HG03280 (cell line): ENCODE results near the gene CCDC87.
A peak's percentile ranks its signal among the peaks of the same experiment; 100 is the strongest.
"Not testable (repeated sequence)": the region's sequence is repeated elsewhere in the genome, so short reads cannot be mapped to it uniquely, and the experiment has no call there.

Experiments
- ATAC-seq: cut with Tn5 transposase; IDR thresholded peaks from one replicate; pipeline ENCODE4 v1.9.1; 2021; ENCODE audit warnings: mild to moderate bottlenecking, moderate library complexity; ENCODE audit not compliant: unreplicated experiment

Gene CCDC87

DNA sequence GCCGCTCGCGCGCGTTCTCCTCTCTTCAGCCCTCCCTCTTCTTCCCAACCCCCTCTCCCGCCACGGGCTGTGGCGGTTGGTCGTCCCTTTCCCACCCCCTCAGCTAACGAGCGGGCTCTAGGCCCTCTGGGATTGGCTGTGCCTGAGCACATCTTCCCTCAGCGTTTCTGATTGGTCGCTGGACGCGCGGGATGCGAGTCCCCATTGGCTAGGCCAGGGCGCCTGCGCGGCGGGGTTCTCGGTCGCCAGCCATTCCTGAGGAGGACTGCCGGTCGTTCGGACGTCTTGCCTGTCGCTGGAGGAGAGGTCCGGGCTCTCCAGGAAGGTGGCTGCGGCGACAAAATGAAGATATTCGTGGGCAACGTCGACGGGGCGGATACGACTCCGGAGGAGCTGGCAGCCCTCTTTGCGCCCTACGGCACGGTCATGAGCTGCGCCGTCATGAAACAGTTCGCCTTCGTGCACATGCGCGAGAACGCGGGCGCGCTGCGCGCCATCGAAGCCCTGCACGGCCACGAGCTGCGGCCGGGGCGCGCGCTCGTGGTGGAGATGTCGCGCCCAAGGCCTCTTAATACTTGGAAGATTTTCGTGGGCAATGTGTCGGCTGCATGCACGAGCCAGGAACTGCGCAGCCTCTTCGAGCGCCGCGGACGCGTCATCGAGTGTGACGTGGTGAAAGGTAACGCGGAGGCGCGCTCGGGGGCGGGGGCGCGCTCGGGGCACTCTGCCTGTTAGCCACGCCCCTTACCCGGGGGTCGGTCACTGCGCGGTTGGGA, 23.7 kb upstream of the CCDC87 start, which contains the start of gene RBM14:
RBM14 (plus strand) TSS at position 252 of the 776 bp plus-strand sequence; CDS start at position 343, 91 bp downstream.
- ATAC-seq: peak; percentile 92

DNA sequence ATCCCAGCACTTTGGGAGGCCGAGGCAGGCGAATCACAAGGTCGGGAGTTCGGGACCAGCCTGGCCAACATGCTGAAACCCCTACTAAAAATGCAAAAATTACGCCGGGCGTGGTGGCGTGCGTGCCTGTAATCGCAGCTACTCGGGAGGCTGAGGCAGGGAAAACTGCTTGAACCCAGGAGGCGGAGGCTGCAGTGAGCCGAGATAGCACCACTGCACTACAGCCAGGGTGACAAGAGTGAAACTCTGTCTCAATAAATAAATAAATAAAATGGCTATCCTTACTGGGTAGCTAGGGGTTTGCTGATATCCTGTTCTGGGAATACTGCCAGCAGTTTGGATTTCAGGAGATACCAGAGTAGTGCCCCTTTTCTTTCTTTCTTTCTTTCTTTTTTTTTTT, 21.2 kb upstream of the CCDC87 start:
- no peak for ATAC-seq

DNA sequence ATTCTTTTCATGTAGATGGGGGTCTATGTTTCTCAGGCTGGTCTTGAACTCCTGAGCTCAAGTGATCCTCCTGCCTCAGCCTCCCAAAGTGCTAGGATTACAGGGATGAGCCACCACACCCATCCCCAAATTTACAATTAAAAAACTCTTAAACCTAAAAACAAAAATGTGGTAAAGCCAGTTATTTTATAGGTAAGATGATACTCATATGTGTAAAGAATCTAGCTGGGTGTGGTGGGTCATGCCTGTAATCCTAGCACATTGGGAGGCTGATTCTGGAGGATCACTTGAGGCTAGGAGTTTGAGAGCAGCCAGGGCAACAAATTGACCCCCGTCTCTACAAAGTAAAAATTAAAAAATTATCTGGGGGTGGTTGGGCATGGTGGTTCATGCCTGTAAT, 19.6 kb upstream of the CCDC87 start:
- no peak for ATAC-seq

DNA sequence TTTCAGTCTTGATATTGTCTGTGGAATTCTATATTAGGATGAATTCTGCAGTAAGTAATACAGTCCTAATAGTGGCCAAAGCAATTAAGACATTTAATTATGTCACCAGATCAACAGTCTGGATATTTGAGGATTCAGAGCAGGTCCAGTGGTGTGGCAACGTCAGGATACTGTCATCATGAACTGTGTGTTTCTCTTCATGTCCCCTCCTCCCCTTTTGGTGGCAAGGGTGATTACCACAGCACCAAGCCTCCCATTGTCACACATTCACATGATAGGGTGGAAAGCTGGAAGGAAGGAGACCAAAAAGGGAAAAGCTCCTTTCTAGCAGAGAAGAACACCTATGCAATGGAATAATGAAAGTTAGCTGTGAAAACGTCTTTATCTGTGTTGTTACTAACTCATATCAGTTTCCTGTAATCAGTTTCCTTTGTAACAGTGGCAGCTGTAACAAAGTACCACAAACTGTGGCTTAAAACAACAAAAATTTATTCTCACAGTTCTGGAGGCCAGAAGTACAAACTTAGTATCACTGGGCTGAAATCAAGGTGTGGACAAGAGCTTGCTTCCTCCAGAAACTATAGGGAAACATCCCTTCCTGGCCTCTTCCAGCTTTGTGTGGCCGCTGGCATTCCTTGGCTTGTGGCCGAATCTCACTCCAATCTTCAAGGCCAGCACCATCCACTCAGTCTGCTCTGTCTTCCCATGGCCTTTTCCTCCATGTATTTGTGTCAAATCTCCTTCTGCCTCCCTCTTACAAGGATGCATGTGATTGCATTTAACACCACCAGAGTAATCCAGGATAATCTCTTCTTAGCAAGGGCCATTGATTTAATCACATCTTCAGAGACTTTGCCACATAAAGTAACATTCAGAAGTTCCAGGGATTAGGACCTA, 17.1 kb upstream of the CCDC87 start:
- no peak for ATAC-seq

DNA sequence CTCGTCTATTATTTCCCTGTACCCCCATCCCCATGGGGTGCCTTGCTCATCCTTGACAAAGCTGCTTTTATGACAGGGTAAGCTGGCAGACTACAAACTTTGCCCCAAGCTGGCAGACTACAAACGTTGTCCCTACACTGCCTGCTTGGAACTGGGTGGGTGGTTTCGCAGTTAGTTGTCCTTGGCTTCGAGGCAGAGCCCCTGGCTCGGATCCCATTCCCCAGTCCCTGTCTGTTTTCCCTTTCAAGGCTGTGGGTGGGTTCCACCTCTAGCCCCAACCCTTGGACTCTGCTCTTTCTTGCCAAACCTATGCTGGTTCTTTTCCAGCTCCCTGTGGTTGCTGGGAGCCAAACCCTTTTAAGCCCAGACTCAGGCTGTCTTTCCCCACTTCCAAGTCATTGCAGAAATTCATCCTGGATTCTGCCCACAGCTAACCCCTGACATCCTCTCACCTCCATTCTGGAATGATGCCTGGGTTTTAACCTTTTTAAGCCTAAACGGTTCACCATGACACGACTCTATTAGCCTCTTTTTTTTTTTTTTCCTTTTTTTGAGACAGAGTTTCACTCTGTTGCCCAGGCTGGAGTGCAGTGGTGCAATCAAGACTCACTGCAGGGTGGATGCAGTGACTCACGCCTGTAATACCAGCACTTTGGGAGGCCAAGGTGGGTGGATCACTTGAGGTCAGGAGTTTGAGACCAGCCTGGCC, 14.4 kb upstream of the CCDC87 start:
- ATAC-seq: no peak

DNA sequence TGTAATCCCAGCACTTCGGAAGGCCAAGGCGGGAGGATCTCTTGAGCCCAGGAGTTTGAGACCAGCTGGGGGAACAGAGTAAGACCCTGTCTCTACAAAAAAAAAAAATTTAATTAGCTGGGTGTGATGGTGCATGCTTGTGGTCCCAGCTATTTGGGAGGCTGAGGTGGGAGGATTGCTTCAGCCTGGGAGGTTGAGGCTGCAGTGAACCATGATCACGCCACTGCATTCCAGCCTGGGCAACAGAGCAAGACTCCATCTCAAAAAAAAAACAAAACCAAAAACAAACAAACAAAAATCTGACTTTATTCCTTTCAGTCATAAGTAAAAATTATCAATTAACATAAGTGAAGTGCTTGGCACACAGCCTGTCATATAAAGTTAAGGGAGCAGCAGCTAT, 13.7 kb upstream of the CCDC87 start:
- not testable (repeated sequence) for ATAC-seq

DNA sequence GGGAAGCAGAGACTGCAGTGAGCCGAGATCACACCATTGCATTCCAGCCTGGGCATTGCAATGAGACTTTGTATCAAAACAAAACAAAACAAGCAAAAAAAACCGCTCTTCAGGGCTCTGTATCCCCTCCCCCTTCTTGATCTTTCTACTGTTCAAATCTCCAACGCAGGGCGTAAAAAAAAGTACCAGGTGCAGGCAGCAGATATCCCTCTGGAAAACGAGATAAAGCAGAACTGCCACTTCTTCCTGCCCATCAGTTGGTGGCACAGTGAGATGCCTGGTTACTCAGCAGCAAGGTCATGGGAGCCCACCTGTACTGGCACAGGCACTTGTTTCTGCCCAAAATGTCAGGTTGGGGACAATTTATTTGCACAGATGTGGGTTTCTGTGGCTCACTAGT, 11.3 kb upstream of the CCDC87 start:
- ATAC-seq: no peak

DNA sequence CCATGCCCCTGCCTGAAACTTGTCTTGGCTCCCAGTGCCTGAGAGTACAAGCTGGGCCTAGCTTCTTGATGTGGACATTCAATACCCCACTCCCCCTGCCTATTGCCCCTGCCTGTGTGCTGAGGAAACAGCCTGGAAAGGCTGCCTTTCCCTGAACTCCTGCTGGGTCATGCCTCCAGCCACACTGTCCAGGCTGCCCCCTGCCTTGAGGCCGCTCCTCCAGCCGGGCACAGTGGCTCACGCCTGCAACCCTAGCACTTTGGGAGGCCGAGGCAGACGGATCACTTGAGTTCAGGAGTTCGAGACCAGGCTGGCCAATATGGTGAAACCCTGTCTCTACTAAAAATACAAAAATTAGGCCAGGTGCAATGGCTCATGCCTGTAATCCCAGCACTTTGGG, 10.2 kb upstream of the CCDC87 start:
- no peak for ATAC-seq

DNA sequence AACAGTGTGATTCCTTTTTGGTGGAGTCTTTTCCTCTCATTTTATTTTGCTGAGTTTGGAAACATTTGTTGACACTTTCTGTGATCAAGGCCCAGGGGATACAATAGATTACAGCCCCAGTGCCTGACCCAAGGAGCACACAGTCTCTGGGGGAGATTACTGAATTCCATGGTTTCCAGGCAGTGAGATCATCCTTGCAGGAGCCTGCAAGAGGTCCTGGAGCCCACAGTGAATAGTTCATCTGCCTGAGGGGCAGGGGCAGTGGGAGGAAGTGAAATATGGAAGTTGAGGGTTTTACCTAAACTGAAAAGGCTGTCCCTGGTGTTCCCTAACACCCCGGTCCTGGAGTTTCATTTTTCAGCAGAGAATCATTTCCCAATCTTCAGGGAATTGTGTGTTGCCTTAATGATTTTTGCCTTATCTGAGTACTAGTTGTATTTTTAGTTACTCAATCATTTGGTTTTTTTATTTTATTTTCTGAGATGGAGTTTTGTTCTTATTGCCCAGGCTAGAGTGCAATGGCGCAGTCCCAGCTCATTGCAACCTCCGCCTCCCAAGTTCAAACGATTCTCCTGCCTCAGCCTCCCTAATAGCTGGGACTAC, 7.9 kb upstream of the CCDC87 start:
- no peak for ATAC-seq

DNA sequence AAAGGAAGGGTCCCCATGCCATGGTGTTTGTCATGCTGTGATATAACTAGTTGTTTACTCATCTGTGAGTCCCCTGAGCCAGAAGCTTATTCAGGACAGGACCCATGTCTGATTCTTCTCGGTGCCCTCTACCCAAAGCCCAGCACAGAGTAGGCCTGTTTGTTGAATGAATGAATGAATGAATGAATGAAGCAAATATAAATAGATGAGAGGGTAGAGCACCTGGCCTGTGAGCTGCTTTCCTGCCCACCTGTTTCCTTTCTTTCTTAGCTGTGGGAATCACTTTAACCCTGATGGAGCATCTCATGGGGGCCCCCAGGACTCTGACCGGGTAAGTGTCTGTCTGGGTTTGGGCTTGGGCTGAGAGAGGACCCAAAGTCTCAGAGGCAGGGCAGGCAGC, 7.4 kb upstream of the CCDC87 start:
- ATAC-seq: no peak

DNA sequence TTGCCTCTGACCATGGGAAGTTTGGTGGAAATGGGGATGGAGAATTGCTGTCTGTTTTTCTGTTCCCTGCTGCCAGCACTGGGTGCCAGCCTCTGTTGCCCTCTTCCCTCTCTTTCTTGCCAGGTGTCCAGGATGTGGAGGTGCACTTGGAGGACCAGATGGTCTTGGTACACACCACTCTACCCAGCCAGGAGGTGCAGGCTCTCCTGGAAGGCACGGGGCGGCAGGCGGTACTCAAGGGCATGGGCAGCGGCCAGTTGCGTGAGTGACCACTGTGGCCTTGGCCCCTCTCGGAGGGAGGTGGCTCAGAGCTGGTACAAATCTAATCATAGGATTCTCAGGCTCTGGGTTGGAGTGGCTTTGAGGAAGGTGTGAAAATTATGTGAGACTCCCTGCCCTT, 6.1 kb upstream of the CCDC87 start:
- no peak for ATAC-seq

DNA sequence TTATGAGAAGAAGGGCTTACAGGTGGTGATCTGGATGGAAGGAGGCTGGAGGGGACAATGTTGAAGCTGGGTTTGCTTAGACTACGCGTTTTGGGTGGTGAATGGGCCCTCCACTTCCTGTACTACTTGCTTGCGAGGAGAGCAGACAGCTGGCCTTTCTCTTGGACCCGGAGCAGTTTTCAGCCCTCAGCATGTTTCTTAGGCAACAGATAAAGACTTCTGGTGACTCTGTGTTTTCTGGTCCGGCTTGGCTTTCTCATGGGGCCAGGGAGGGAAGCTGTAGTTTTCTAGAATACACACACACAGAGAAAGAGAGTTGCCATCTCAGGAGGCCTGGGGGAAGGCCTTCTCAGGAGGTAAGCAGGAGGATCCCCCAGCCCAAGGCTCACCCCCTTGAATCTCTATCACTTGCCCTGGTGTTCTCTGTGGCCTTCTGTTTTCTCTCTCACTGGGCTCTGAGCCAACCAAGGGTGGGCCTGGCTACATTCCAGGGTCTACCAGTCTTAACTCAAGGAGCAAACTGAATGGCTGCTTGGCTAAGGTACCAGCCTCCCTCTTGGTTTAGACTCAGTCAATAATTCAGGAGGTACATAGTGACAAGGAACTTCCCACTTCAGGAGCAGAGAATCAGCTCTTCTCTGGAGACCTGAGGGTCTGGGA, 2.5 kb upstream of the CCDC87 start:
- ATAC-seq: no peak

DNA sequence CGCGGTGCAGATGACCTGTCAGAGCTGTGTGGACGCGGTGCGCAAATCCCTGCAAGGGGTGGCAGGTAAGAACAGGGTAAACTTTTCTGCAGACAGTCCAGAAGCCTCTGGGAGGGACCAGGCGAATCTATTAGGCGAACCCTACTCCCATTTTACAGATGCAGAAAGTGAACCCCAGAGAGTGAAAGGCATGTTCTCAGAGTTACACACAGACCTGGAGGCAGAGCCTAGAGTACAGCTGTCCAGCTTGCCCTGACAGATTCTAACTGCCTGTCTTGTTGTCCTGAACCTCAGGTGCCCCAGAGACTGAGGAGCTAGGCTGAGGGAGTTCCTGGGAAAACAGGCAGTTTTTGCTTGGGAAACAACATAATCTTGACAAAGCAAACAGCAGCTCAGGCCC, 787 bp upstream of the CCDC87 start:
- ATAC-seq: no peak

DNA sequence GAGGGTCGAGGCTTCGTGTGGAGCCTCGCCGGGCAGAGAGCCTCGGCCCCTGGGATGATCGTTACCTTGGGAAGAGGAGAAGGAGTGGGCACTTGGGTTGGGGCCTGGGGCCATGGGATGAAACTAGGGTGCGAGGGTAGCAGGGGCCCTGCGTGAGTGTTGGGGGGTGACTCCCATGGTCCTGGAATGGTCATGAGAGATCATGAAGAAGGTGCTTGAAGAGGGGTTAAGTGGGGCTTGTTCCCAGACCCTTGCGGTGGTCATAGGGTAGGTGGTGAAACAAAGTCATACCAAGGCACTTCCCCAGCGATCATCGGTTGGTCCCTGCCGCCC, 406 bp upstream of the CCDC87 start:
- peak; percentile 24 for ATAC-seq

DNA sequence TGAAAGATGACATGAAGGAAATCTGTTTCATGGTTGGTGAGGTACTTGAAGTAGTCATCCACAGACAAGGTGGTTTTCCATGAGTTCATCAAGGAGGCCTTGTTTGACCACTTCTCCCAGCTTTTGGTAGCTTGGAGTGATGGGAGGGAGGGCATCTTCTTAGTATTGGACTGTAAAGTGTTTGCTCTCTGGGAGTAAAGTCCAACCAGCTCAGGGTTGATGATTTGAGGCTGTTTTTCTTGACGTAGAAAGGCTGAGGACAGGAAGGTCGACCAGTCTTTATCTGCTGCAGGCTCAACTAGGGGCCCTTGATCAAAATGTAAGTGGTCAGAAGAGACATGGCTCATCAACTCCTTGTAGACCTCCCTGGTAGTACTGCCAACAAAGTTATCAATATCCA, 1.7 kb downstream of the CCDC87 start:
- ATAC-seq: no peak

DNA sequence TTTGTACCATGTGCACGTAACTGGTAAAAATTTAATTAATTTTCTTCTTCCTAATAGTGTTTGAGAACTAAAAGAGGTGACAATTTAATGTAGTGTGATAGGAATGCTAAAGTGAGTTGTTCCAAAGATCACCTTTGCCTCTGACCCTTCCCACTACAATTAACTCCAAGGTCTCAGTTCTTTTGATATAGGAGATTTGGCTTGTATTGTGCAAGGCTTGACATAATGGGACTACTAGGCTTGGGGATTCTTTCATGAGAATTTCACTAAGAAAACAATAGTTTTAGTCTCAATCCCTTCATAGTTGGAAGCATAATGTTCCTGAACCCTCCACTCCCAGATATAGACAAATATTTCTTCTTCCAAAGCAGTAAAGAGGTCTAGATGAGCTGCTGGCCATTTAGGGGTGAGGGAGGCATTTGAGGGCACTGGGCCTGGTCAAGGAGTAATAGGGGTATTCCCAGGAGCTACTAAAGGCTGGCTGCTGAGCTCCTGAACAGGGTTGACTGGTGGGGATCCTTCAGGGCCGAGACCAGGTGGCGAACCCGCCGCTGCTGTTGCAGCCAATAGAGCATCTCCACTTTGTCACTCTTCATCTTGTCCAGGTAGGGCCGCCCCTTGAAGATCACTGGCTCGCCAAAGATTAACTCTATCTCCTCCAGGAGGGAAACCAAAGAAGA, 2.7 kb downstream of the CCDC87 start:
- ATAC-seq: no peak

DNA sequence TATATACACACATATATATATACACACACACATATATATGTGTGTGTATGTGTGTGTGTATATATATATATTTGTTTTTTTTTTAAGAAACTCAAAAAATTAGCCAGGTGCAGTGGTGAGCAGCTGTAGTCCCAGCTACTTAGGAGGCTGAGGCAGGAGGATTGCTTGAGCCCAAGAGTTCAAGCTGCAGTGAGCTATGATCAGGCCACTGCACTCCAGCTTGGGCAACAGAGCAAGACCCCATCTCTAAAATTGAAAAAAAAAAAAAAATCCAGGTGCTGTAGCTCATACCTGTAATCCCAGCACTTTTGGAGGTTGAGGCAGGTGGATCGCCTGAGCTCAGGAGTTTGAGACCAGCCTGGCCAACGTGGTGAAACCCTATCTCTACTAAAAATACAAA, 3.5 kb downstream of the CCDC87 start:
- not testable (repeated sequence) for ATAC-seq

DNA sequence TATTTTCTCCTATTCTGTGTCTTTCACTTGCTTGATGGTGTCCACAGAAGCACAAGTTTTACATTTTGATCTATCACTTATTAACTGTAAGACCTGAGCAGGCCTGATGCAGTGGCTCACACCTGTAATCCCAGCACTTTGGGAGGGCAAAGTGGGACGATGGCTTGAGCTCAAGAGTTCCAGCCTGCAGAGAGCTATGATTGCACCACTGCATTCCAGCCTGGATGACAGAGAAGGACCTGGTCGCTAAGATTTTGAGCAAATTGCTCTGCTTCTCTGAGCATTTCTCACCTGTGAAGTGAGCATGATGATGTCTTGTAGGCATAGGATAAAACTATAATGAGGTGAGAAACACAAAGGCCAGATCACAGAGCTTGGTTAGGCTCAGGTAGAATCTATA, 6.7 kb downstream of the CCDC87 start:
- no peak for ATAC-seq

DNA sequence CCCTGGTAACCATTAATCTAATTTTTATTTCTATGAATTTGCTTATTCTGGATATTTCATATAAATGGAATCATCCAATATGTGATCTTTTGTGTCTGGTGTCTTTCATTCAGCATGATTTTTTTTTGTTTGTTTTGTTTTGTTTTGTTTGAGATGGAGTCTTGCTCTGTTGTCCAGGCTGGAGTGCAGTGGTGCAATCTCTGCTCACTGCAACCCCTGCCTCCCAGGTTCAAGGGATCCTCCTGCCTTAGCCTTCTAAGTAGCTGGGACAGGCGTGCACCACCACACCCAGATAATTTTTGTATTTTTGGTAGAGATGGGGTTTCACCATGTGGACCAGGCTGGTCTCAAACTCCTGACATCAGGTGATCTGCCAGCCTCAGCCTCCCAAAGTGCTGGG, 7.4 kb downstream of the CCDC87 start:
- ATAC-seq: not testable (repeated sequence)

DNA sequence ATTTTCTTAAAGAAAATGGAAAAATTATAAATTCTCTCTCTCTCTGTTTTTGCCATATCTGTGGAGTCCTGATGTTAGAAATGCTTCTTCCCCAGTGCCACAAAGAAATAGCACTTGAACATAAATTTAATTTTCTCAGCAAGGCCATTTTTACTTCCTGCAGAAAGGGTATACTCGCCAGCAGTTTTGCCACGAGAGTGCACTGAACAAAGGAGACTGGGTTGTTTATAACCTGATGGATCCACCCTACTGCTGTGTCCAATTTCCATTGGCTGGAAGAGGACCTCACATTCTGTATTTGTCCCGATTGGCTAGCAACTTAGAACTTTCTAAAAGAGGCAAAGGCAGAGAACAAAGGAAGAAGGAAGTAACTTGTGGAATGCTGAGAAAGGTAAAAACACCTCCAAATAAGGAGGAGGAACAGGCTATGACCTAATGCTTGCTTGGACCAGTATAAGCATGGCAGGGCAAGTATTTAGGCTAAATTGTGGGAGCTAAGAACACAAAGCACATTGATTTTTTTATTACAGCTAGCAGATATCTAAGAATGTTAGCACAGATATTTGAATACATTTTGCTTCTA, 10.2 kb downstream of the CCDC87 start:
- not testable (repeated sequence) for ATAC-seq
